Measurements from ENCODE around the gene UTP25.

GRCh38 chr1:209861242-209861641 lies 33.5 kb downstream of the UTP25 start:
- no peak for TF ChIP-seq YY1 (IDR thresholded peaks at IDR 0.05; ENCODE audit: insufficient read depth, insufficient read length)
- no peak for TF ChIP-seq SUZ12 (IDR thresholded peaks at IDR 0.05; ENCODE audit: extremely low read depth, insufficient read depth, insufficient read length)
- no peak for TF ChIP-seq ZNF274 (IDR thresholded peaks at IDR 0.05; ENCODE audit: low read depth, low read length)

Measured in NT2/D1 (cell line).